ENCODE results near the gene CNDP1.

The CNDP1 gene, protein sequence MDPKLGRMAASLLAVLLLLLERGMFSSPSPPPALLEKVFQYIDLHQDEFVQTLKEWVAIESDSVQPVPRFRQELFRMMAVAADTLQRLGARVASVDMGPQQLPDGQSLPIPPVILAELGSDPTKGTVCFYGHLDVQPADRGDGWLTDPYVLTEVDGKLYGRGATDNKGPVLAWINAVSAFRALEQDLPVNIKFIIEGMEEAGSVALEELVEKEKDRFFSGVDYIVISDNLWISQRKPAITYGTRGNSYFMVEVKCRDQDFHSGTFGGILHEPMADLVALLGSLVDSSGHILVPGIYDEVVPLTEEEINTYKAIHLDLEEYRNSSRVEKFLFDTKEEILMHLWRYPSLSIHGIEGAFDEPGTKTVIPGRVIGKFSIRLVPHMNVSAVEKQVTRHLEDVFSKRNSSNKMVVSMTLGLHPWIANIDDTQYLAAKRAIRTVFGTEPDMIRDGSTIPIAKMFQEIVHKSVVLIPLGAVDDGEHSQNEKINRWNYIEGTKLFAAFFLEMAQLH

DNA sequence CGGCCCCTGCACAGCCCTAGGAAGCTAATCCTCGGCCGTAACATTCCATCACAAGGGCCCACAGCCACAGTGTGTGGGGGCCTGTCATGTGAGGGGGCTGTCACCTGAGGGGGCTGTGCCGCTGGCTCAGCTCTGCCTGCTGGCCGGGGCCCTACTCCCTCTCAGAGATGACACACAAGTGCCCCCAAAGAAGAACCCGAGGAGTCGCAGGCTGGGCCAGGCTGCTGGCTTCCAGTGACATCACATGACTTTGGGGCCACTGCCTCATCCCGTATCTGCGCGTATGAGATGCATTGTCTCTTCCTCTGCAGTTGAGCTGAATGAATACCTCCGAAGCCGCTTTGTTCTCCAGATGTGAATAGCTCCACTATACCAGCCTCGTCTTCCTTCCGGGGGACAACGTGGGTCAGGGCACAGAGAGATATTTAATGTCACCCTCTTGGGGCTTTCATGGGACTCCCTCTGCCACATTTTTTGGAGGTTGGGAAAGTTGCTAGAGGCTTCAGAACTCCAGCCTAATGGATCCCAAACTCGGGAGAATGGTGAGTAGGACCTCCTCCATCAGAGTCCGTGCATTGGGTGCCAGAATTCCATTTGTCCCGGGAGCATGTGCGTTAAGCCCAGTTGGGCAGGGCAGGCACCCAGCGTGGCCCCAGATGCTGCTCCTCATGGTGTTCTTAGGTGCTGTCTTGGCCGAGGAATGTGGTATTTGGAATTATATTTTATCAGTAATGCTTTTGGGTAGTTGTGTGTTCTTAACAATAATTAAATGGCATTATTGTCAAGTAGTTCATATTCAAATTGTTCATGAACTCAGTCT, at the start of gene CNDP1:
TSS of gene CNDP1 (plus strand) at position 351 of the 820 bp plus-strand sequence. CDS start at position 519, 168 bp downstream.
- Mint-ChIP-seq H3K36me3 (no peaks in the 10 kb centered on the region), H3K4me3 (no peak within 1 kb of the TSS), H3K27me3 (no peaks in the 10 kb centered on the region), H3K9me3 (no peaks in the 10 kb centered on the region), H3K4me1 (no peaks in the 10 kb centered on the region), H3K27ac (no peak within 1 kb of the TSS)

DNA sequence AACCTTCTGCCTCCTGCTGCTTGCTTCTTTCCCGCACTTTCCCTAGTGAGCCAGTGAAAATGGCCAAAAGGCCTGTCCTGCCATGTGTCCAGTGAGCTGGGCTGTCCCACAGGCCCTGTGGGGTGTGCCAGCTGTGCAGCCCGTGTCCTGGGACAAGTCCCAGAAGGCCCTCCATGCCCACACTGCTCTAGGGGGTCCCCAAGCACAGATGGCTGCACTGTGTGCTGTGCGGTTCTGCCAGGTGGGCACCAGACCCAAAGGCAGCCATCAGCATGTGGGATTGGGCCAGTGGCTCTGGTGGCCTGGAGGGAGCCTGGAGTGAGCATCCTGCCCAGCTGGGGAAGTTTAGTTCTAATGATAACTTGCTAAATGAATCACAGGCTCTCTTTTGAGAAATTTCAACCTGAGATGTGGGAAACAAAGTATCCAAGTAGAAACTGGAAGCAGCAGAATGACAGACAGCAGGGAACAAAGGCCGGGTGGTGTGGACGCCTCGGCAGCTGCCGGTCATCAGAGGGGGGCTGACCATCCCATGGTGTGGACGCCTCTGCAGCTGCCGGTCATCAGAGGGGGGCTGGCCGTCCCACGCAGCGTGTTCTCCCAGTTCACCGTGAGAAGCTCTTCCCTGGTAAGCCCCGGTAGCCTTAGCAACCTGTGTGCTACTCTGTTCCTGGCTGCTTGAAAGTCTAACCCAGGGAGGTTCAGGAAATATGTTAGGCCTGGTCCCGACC, 48.0 kb upstream of the CNDP1 start:
- Mint-ChIP-seq H3K4me3 (no peak overlapping the region), H3K36me3 (no peaks in the 10 kb centered on the region), H3K27ac (no peak overlapping the region), H3K27me3 (no peaks in the 10 kb centered on the region), H3K4me1 (peaks cover 8% of the 10 kb centered on the region), H3K9me3 (no peaks in the 10 kb centered on the region)

DNA sequence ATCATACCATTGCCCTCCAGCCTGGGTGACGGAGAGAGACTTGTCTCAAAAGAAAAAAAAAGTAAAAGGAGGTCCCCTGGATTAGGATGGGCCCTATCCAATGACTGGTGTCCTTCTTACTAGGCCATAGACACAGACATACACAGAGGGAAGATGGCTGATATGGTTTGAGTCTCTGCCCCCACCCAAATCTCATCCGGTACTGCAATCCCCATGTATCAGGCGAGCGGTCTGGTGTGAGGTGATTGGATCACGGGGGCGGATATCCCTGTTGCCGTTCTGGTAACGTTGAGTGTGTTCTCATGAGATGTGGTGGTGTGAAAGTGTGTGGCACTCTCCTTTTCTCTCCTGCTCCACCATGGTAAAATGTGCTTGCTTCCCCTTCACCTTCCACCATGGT, 45.9 kb upstream of the CNDP1 start:
- Mint-ChIP-seq H3K27ac (no peak overlapping the region), H3K4me3 (no peak overlapping the region), H3K27me3 (no peaks in the 10 kb centered on the region), H3K9me3 (no peaks in the 10 kb centered on the region), H3K36me3 (no peaks in the 10 kb centered on the region), H3K4me1 (peaks cover 8% of the 10 kb centered on the region)

DNA sequence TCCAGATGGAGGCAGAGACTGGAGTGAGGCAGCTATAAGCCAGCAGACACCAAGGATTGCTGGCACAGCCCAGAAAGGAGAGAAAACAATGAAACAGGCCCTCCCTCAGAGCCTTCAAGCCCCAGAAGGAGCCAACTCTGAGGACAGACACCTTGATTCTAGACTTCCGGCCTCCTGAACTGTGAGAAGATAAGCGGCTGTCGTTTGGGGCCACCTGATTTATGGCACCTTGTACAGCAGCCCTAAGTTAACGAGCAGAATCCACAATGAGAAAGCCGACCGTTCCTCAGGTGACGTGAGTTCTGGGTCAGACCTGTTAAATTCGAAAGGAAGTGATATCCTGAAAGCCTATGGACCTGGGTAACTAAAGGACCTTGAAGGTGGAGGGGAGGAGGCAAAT, 45.4 kb upstream of the CNDP1 start:
- Mint-ChIP-seq H3K9me3 (no peaks in the 10 kb centered on the region), H3K27me3 (no peaks in the 10 kb centered on the region), H3K27ac (no peak overlapping the region), H3K36me3 (no peaks in the 10 kb centered on the region), H3K4me3 (no peak overlapping the region), H3K4me1 (peaks cover 12% of the 10 kb centered on the region)

DNA sequence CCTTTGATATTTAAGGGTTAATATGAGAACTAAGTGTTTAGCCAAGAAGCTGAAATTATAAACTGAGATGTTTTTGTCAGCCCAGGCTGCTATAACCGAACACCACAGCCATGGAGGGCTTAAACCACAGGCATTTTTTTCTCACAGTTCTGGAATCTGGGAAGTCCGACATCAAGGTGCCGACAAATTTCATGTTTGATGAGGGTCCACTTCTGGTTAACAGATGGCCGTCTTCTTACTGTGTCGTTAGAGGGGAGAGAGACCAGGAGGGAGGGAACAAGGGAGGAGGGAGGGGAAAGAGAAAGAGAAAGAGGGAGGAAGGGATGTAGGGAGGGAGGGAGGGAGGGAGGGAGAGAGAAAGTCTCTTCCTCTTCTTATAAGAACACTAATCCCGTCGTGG, 44.6 kb upstream of the CNDP1 start:
- Mint-ChIP-seq H3K4me1 (peaks cover 10% of the 10 kb centered on the region), H3K9me3 (no peaks in the 10 kb centered on the region), H3K27ac (no peak overlapping the region), H3K27me3 (no peaks in the 10 kb centered on the region), H3K36me3 (no peaks in the 10 kb centered on the region), H3K4me3 (no peak overlapping the region)

DNA sequence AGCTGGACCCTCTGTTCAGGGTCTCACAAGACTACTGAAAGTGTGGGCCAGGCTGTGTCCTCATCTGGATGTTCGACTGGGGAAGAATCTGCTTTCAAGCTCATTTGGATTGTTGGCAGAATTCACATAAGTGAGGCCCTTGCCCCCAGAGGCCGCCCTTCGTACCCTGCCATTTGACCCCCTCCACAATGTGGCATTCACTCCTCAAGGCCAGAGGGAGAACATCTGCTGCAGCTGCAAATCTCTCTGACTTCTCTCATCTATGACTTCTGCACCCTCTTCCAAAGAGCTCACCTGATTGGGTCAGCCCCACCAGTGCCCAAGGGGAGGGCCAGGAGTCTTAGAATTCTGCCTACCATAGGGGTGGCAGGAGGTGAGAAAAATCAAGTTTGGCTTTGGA, 42.0 kb upstream of the CNDP1 start:
- no peaks in the 10 kb centered on the region for H3K36me3 Mint-ChIP-seq
- H3K4me1 Mint-ChIP-seq = peaks cover 18% of the 10 kb centered on the region
- H3K9me3 Mint-ChIP-seq = no peaks in the 10 kb centered on the region
- no peaks in the 10 kb centered on the region for H3K27me3 Mint-ChIP-seq
- H3K27ac Mint-ChIP-seq = no peak overlapping the region
- no peak overlapping the region for H3K4me3 Mint-ChIP-seq

DNA sequence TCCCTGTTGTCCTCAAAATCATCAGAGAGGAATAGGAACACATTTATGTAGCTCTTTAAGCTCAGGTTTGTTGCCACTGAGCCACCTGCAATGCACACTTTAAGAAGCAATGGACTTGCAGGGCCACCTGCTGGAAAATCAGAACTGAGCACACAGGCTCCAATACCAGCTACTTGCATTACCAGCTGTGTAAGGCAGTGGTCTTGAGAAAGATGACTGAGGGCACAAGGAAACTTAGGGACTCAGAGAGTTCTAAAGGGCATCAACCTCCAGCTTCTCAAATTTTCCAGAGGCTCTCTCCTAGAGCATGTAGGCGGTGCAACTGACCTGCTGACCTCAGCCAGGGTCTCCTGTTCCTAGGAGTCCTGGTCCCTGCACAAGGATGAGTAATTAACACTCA, 40.6 kb upstream of the CNDP1 start:
- no peaks in the 10 kb centered on the region for H3K9me3 Mint-ChIP-seq

DNA sequence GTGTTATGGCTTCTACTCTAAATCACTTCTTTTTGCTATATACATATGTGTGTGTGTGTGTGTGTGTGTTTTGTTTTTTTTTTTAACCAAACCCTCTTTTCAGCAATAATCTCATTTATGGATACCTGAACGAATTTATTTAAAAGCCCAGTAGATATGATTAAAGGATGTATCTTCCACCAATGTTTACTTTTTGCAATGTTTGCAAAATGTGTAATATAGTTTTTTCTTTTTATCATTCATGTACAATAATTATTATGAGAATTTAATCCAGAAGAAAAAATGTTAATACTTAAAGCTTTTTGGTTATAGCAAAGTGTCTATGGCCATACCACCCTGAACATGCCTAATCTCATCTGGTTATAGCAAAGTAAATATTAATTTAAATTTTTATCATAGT, 39.8 kb upstream of the CNDP1 start:
- Mint-ChIP-seq H3K36me3 (no peaks in the 10 kb centered on the region), H3K27ac (no peak overlapping the region), H3K9me3 (no peaks in the 10 kb centered on the region), H3K4me3 (peak overlapping the region; percentile 30), H3K4me1 (peaks cover 40% of the 10 kb centered on the region), H3K27me3 (no peaks in the 10 kb centered on the region)

More for the DNA sequence above, 40.6 kb upstream of the CNDP1 start:
- H3K4me1 Mint-ChIP-seq = peaks cover 32% of the 10 kb centered on the region
- H3K4me3 Mint-ChIP-seq = no peak overlapping the region
- no peak overlapping the region for H3K27ac Mint-ChIP-seq
- no peaks in the 10 kb centered on the region for H3K27me3 Mint-ChIP-seq
- no peaks in the 10 kb centered on the region for H3K36me3 Mint-ChIP-seq

DNA sequence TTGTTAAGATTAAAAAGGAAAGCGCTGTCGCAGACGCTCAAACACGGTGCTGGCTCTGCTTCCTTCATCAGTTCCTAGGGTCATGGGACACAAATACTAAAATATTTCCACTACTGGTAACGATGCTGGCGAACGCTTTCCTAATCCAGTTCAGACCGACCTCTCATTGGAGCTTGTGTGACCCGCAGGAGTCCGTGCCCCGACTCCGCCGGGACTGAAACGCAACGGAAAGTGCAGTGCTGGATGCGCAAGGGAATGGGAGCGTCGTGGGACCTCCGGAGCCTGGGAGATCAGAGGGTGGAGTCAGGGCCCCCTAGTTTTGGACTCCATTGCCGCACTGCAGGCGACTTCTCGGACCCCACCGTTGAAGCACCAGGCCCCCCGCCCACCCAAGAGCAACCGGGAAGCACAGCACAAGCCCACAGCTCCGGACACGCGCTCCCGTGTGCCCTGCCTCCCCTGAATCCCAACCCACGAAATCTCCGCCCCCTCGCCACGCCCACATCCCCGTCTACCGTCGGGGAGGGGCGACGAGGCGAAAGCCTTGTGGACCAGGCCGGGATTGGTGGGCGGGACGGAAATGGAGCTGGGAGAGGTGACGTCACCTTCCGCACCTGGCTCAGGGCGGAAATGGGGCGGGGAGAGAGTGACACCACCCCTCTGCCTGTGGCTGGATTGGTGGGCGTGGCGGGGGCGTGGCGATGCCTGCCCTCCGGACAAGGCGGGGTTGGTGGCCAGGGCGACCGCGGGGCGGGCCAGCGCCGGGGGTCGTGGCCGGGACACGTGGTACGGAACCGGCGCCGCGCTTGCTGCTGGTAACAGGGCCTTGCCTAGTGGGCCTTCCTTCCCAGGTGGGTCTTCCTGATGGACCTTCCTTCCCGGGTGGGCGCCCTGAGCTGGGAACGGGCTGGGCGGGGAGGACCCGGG, 38.5 kb upstream of the CNDP1 start, which contains the start of gene CNDP2:
TSS of gene CNDP2 (plus strand) at position 783 of the 927 bp plus-strand sequence. CDS start 3,611 bp downstream, outside the sequence.
- Mint-ChIP-seq H3K27ac (peak within 1 kb of the TSS; percentile 98), H3K27me3 (no peaks in the 10 kb centered on the region), H3K4me1 (peaks cover 51% of the 10 kb centered on the region), H3K9me3 (no peaks in the 10 kb centered on the region), H3K4me3 (peak within 1 kb of the TSS; percentile 98), H3K36me3 (peaks cover 4% of the 10 kb centered on the region)

DNA sequence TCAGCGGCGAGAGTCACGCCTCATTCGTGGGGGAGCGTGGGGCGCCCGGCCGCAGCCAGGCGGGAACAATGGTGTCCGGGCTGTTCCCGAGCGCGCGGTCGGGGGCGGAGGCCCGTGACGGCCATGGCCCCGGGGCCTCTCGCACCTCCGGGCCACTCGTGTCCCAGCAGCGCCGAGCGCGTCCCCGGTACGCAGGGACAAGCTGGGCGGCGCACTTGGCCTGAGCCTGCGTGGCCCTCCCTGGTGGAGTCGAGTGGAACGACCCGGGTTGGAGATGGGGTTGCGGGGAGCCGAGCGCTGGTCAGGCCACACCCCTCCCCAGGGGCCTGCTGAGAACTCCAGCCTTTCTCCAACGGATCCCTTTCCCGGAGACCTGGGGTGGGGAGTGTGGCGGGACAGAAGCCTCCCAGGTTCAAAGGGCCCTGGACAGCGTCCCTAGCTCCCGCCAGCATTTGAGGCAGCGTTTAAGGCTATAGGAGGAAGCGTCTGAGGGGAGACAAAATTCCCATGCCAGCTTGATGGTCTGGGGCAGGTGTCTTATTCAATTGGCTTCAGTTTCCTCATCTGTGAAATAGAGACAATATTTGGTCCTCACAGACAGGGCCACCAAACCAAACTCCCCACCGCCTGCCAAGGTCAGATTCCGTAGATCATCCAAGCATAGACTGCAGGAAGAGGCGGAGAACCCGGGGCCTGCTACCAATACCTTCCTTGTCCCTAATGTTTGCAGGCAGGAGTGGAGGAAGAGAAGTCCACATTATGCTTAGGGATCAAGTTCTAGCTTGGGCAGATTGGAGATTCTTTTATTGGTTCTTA, 37.6 kb upstream of the CNDP1 start:
- Mint-ChIP-seq H3K36me3 (peaks cover 7% of the 10 kb centered on the region), H3K9me3 (no peaks in the 10 kb centered on the region), H3K4me1 (peaks cover 56% of the 10 kb centered on the region), H3K27ac (peak overlapping the region; percentile 89), H3K27me3 (no peaks in the 10 kb centered on the region), H3K4me3 (peak overlapping the region; percentile 98)

DNA sequence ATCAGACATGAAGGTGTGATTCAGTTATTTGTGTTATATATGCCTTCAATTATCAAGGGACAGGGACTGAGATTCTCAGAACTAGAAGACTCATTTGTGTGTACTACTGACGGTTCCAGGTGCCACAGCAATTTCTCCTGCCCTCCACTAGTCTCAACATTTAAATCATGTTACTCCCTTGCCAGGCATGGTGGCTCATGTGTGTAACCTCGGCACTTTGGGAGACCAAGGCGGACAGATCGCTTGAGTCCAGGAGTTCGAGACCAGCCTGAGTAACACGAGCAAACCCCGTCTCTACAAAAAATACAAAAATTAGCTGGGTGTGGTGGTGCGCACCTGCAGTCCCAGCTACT, 37.0 kb upstream of the CNDP1 start:
- Mint-ChIP-seq H3K27ac (peak overlapping the region; percentile 89), H3K27me3 (no peaks in the 10 kb centered on the region), H3K9me3 (no peaks in the 10 kb centered on the region), H3K4me3 (peak overlapping the region; percentile 98), H3K36me3 (peaks cover 7% of the 10 kb centered on the region), H3K4me1 (peaks cover 60% of the 10 kb centered on the region)

DNA sequence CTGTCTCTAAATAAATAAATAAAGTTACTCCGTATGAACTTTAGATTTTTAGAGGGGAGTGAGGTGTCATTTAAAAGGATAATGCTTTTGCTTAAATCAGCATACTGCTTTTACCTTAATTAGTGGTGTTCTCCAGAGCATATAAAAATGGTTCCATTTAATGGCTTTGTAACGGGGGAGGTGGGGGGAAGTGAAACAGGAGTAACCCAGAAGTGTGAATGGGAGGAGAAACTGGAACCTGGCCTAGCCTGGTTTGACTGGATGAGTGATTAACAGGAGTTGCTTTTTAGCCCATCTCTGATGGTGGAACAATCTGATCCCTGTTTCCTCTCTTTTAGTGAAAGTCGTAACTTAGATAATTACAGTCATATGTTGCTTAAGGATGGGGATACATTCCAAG, 36.5 kb upstream of the CNDP1 start:
- Mint-ChIP-seq H3K9me3 (no peaks in the 10 kb centered on the region), H3K4me1 (peaks cover 64% of the 10 kb centered on the region), H3K27me3 (no peaks in the 10 kb centered on the region), H3K36me3 (peaks cover 9% of the 10 kb centered on the region), H3K27ac (peak overlapping the region; percentile 89), H3K4me3 (peak overlapping the region; percentile 98)

DNA sequence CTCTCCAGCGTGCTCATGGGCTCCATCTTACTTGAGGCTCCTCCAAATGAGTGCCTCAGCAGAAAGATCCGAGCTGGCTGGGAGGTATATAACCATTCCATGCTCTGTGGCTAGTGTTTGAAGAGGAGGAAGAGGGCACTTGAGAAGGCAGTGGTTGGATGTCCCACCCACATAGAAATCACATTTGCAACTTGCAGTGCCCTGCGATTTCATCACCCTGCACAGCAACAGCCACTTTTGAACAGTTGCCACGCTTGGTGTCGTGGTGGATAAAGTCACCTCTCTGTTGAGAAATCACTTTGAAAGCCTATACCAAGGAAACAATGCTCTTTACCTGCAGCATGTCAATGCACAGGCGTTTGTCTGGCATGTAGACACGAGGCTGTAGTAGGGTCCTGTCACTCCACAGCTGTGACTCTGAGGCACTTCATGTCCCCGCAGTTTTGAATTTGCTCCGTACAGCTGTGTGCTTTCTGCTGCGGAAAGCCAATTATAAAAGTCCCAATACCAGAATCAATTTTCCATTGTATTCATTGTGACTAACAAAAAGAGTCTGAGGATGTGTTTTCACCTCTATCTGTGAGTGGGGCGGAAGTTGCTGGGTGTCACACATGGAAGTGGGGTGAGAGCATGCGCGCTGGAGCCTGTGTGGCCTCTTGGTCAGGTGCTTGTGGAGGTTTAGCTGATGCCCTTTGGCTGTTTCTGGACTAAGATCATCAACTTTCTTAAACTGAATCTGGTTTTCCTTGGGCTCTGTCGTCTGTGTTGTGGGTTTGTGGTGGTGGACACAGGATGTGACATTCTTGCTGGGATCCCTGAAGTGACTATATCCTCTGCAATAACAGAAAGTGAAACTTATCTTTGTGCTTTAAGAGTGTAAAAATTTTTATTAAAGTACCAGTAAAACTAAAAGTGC, 35.3 kb upstream of the CNDP1 start:
- H3K4me3 Mint-ChIP-seq = peak overlapping the region; percentile 87
- peak overlapping the region; percentile 93 for H3K27ac Mint-ChIP-seq
- H3K27me3 Mint-ChIP-seq = no peaks in the 10 kb centered on the region
- H3K4me1 Mint-ChIP-seq = peaks cover 64% of the 10 kb centered on the region
- H3K36me3 Mint-ChIP-seq = peaks cover 13% of the 10 kb centered on the region
- no peaks in the 10 kb centered on the region for H3K9me3 Mint-ChIP-seq

Measured in activated naive CD4-positive, alpha-beta T cell treated with anti-CD3 and anti-CD28 coated beads, Interleukin-2, amount 50 U/mL, for 24 hours (primary cell).